ENCODE data around the gene CHST13. TPM values are rescaled to one million over a fixed set of nuclear protein-coding genes. Genes with fewer than 3 reads are reported as not detected.

Gene CHST13
- total and polyA plus RNA-seq, 2 of the 4 experiments (the other 2 are of a cell fraction): not detected

- Histone ChIP-seq H3K4me1 (ENCODE audit: control insufficient read depth, insufficient read depth, low read length) (no peaks in the 10 kb centered on the region), H3K4me3 (ENCODE audit: insufficient read depth, low read depth, low read length) (no peak overlapping the region), H3K79me1 (ENCODE audit: low read depth in 1 of 2, low read length in 2 of 2) (no peaks in the 10 kb centered on the region), H2AK5ac (ENCODE audit: low read depth, low read length) (no peak overlapping the region), H3K36me3 (ENCODE audit: control insufficient read depth, insufficient read depth, low read length) (no peaks in the 10 kb centered on the region), H3K23ac (ENCODE audit: low read depth, low read length) (no peak overlapping the region), H2AFZ (replicated peaks; ENCODE audit: low read length, poor library complexity) (no peak overlapping the region), H3K4me2 (ENCODE audit: low read depth, low read length) (no peak overlapping the region), H4K5ac (ENCODE audit: low read depth, low read length) (no peak overlapping the region), H3K9ac (ENCODE audit: low read depth, low read length) (no peak overlapping the region), H2BK20ac (ENCODE audit: low read depth, low read length) (no peak overlapping the region), H3K4ac (ENCODE audit: low read depth, low read length) (no peak overlapping the region), H3K14ac (replicated peaks; ENCODE audit: low read depth, low read length) (no peak overlapping the region), H3K9me3 (ENCODE audit: control insufficient read depth, insufficient read depth, low read length) (no peaks in the 10 kb centered on the region), H3K27me3 (ENCODE audit: control insufficient read depth, insufficient read depth, low read length) (peaks cover 35% of the 10 kb centered on the region), H2BK120ac (ENCODE audit: low read depth, low read length) (no peak overlapping the region), H3K56ac (ENCODE audit: extremely low read depth, insufficient read depth, low read length) (no peak overlapping the region), H4K8ac (ENCODE audit: low read depth in 2 of 2, low read length in 2 of 2) (no peak overlapping the region), H4K20me1 (ENCODE audit: insufficient read depth, low read length) (no peaks in the 10 kb centered on the region), H2BK5ac (ENCODE audit: low read depth, low read length, poor library complexity, severe bottlenecking) (no peak overlapping the region), H4K91ac (ENCODE audit: insufficient read depth, low read depth, low read length) (no peak overlapping the region), H2AK9ac (replicated peaks; ENCODE audit: low read depth, low read length, poor library complexity) (no peak overlapping the region), H3K27ac (ENCODE audit: insufficient read depth, low read length) (no peak overlapping the region), H2BK15ac (ENCODE audit: low read depth, low read length) (no peak overlapping the region), H3K18ac (ENCODE audit: low read depth, low read length) (no peak overlapping the region), H3K9me1 (ENCODE audit: insufficient read depth, low read length) (no peaks in the 10 kb centered on the region)
- CTCF ChIA-PET: no interaction called here
- DNase-seq: no peak
- POLR2A ChIA-PET (ENCODE audit: unreplicated experiment): no interaction called here
- intact Hi-C loops (cut with micrococcal nuclease): no loop called here
- dilution Hi-C loops (cut with HindIII; ENCODE audit: low sequenced_read_pairs, unreplicated experiment): no loop called here
- in situ Hi-C loops (cut with MboI; ENCODE audit: low sequenced_read_pairs): no loop called here
- 67% methylated on average over 1 of the region's 12 CpGs; no CpG with 5 or more reads in 1 of the 2 experiments for WGBS, 2 experiments (ENCODE audit: extremely low coverage in 2 of 2, insufficient read length in 1 of 2)
- TF ChIP-seq, protein P1, sequence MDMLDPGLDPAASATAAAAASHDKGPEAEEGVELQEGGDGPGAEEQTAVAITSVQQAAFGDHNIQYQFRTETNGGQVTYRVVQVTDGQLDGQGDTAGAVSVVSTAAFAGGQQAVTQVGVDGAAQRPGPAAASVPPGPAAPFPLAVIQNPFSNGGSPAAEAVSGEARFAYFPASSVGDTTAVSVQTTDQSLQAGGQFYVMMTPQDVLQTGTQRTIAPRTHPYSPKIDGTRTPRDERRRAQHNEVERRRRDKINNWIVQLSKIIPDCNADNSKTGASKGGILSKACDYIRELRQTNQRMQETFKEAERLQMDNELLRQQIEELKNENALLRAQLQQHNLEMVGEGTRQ (IDR thresholded peaks at IDR 0.05; ENCODE audit: low read depth, low read length): no peak
- TF ChIP-seq MXI1 (IDR thresholded peaks at IDR 0.05; ENCODE audit: borderline replicate concordance, low read depth, low read length) (no peak), RCOR1 (IDR thresholded peaks at IDR 0.05; ENCODE audit: insufficient replicate concordance, low read length) (no peak), BHLHE40 (IDR thresholded peaks at IDR 0.05; ENCODE audit: low read depth, low read length) (no peak), POLR2A (IDR thresholded peaks at IDR 0.05; ENCODE audit: low read depth, low read length) (no peak), MAZ (IDR thresholded peaks at IDR 0.05; ENCODE audit: borderline replicate concordance, low read depth, low read length) (no peak), FOS (IDR thresholded peaks at IDR 0.05; ENCODE audit: low read depth, low read length) (no peak), CTCF (conservative IDR thresholded peaks at IDR 0.05; ENCODE audit: low read depth, low read length) (no peak), CHD1 (IDR thresholded peaks at IDR 0.05; ENCODE audit: low read depth, low read length) (no peak), SMC3 (IDR thresholded peaks at IDR 0.05; ENCODE audit: low read depth, low read length) (no peak), RAD21 (IDR thresholded peaks at IDR 0.05; ENCODE audit: low read length) (no peak), NFE2L2 (IDR thresholded peaks at IDR 0.05; ENCODE audit: low read depth, low read length) (no peak), MAFK (IDR thresholded peaks at IDR 0.05; ENCODE audit: low read depth, low read length) (no peak), RFX5 (IDR thresholded peaks at IDR 0.05; ENCODE audit: low read depth, low read length) (no peak), CEBPB (IDR thresholded peaks at IDR 0.05; ENCODE audit: low read depth, low read length) (no peak)
- TF ChIP-seq, protein P2, sequence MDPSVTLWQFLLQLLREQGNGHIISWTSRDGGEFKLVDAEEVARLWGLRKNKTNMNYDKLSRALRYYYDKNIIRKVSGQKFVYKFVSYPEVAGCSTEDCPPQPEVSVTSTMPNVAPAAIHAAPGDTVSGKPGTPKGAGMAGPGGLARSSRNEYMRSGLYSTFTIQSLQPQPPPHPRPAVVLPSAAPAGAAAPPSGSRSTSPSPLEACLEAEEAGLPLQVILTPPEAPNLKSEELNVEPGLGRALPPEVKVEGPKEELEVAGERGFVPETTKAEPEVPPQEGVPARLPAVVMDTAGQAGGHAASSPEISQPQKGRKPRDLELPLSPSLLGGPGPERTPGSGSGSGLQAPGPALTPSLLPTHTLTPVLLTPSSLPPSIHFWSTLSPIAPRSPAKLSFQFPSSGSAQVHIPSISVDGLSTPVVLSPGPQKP (IDR thresholded peaks at IDR 0.05; ENCODE audit: borderline replicate concordance, low read depth, low read length): no peak
- no TSS peak for BruUV-seq (replicated peaks)
- ATAC-seq (ENCODE audit: low read depth): no peak
Measured at GRCh38 chr3:126549861-126550487, 26.0 kb downstream of the CHST13 start.
